IMR-90 (cell line): ENCODE results near the gene DDX42.
A peak's percentile ranks its signal among the peaks of the same experiment; 100 is the strongest.

Source experiments
- CEBPB ChIP-seq: IDR thresholded peaks from 2 replicates; pipeline ENCODE4 v1.6.1; 2012; ENCODE audit warnings: low read depth, low read length, improper control_type of control experiment
- CTCF ChIP-seq: conservative IDR thresholded peaks from 2 replicates; pipeline ENCODE4 v1.5.1; 2012; ENCODE audit warnings: mild to moderate bottlenecking, low read depth, low read length, improper control_type of control experiment
- MAZ ChIP-seq: IDR thresholded peaks from 2 replicates; pipeline ENCODE4 v1.6.1; 2012; ENCODE audit warnings: low read depth, mild to moderate bottlenecking, low read length, improper control_type of control experiment, moderate library complexity, borderline replicate concordance
- MXI1 ChIP-seq: IDR thresholded peaks from 2 replicates; pipeline ENCODE4 v1.6.1; 2012; ENCODE audit warnings: low read depth, mild to moderate bottlenecking, low read length, moderate library complexity, borderline replicate concordance
- POLR2A ChIP-seq: IDR thresholded peaks from 2 replicates; pipeline ENCODE4 v1.6.1; 2012; ENCODE audit warnings: mild to moderate bottlenecking, low read depth, low read length
- RAD21 ChIP-seq: IDR thresholded peaks from 2 replicates; pipeline ENCODE4 v1.6.1; 2012; ENCODE audit warnings: low read length, improper control_type of control experiment
- RCOR1 ChIP-seq: IDR thresholded peaks from 2 replicates; pipeline ENCODE4 v1.6.1; 2012; ENCODE audit warnings: mild to moderate bottlenecking, low read length, improper control_type of control experiment; ENCODE audit not compliant: insufficient replicate concordance
- RFX5 ChIP-seq: IDR thresholded peaks from 2 replicates; pipeline ENCODE4 v1.8.0; 2012; ENCODE audit warnings: low read depth, mild to moderate bottlenecking, low read length, moderate library complexity
- USF2 ChIP-seq: fragments of 150-350 bp; IDR thresholded peaks from 2 replicates; pipeline ENCODE4 v1.6.1; 2017; ENCODE audit warnings: mild to moderate bottlenecking, antibody characterized with exemption, low read length, low read depth
- TF ChIP-seq, protein P1 (sequence below): fragments of 150-350 bp; IDR thresholded peaks from 2 replicates; pipeline ENCODE4 v1.6.1; 2016; ENCODE audit warnings: low read depth, mild to moderate bottlenecking, low read length, moderate library complexity, borderline replicate concordance

GRCh38 chr17:63845509-63845908 lies 71.5 kb downstream of the DDX42 start:
- TF ChIP-seq POLR2A (no peak), CEBPB (peak; percentile 61), CTCF (no peak), RAD21 (no peak), RCOR1 (no peak), RFX5 (no peak), MXI1 (no peak), USF2 (no peak), MAZ (no peak)
- TF ChIP-seq, protein P1, sequence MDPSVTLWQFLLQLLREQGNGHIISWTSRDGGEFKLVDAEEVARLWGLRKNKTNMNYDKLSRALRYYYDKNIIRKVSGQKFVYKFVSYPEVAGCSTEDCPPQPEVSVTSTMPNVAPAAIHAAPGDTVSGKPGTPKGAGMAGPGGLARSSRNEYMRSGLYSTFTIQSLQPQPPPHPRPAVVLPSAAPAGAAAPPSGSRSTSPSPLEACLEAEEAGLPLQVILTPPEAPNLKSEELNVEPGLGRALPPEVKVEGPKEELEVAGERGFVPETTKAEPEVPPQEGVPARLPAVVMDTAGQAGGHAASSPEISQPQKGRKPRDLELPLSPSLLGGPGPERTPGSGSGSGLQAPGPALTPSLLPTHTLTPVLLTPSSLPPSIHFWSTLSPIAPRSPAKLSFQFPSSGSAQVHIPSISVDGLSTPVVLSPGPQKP: no peak
